ENCODE data around the gene CMPK1.
"Not testable (repeated sequence)": the region's sequence is repeated elsewhere in the genome, so short reads cannot be mapped to it uniquely, and the experiment has no call there.

Gene CMPK1

DNA sequence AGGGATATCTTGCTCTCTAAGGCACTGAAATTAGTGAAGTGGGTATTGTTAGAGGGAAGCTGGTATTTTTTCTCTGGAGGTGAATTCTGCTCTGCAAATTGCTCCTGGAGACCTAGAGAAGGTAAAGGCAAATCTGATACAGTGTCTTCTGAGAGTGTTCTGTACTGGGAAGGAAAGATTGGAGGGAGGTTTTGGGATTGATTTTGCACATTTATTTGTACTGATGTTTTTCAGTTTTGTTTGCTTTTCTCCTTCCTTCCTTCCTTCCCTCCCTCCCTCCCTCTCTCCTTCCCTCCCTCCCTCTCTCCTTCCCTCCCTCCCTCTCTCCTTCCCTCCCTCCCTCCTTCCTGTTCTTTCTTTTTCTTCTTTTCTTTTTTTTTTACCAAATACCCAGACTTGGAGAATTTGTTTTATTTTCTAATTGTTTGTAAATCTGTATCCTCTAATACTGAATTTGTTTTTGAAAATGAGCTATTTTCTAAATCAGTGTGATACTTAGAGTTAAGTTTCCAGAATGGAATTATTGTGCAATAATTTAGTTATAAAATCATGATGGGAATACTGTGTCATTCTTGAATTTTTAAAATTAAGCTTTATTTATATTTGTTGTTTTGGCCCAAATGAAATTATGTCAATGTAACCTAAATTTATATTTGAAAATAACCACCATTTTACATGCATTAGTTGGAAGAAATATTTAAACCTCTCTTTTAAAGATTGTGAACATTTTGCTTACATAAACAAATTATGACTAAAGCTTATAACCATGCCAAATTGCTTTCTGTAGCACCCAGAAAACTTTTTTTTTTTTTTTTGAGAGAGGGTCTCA lies 4.9 kb downstream of the CMPK1 start:
- Histone ChIP-seq H3K9me3 (ENCODE audit: control insufficient read depth in 1 of 2, low read length in 2 of 2) (no peaks in the 10 kb centered on the region), H3K27ac (ENCODE audit: low read length) (no peak overlapping the region), H3K27me3 (ENCODE audit: low read depth, low read length) (no peaks in the 10 kb centered on the region), H3K36me3 (ENCODE audit: control insufficient read depth in 1 of 2, insufficient read depth in 2 of 2, low read length in 2 of 2) (peaks cover 0 to 4% of the 10 kb centered on the region in 2 donors), H3K4me3 (ENCODE audit: low read depth in 1 of 2, low read length in 2 of 2) (no peak overlapping the region), H3K4me1 (ENCODE audit: control insufficient read depth in 1 of 2, insufficient read depth in 2 of 2, low read length in 2 of 2) (peaks cover 0 to 12% of the 10 kb centered on the region in 2 donors)

- H3K27me3 ChIP-seq (ENCODE audit: low read depth, low read length): no peaks in the 10 kb centered on the region
- H3K27ac ChIP-seq (ENCODE audit: low read length): no peak overlapping the region
- H3K4me1 ChIP-seq (ENCODE audit: control insufficient read depth in 1 of 2, insufficient read depth in 2 of 2, low read length in 2 of 2): peaks cover 0 to 6% of the 10 kb centered on the region in 2 donors
- H3K36me3 ChIP-seq (ENCODE audit: control insufficient read depth in 1 of 2, insufficient read depth in 2 of 2, low read length in 2 of 2): no peaks in the 10 kb centered on the region
- H3K4me3 ChIP-seq (ENCODE audit: low read depth in 1 of 2, low read length in 2 of 2): no peak overlapping the region
- no peaks in the 10 kb centered on the region for H3K9me3 ChIP-seq (ENCODE audit: control insufficient read depth in 1 of 2, low read length in 2 of 2)
Measured at GRCh38 chr1:47340227-47340626, 6.6 kb downstream of the CMPK1 start.

DNA sequence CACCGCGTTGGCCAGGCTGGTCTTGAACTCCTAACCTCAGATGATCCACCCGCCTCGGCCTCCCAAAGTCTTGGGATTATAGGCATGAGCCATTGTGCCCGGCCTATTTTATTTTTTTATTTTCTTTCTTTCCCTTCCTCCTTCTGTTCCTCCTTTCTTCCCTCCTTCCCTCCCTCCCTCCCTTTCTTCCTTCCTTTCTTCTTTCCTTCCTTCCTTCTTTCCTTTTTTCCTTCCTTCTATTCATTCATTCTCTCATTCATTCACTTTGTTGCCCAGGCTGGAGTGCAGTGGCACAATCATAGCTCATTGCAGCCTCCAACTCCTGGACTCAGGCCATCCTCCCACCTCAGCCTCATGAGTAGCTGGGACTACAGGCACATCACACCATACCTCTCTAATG lies 13.4 kb downstream of the CMPK1 start:
- H3K4me3 ChIP-seq (ENCODE audit: low read depth in 1 of 2, low read length in 2 of 2); H3K27ac ChIP-seq (ENCODE audit: low read length); H3K36me3 ChIP-seq (ENCODE audit: control insufficient read depth in 1 of 2, insufficient read depth in 2 of 2, low read length in 2 of 2); H3K4me1 ChIP-seq (ENCODE audit: control insufficient read depth in 1 of 2, insufficient read depth in 2 of 2, low read length in 2 of 2); H3K9me3 ChIP-seq (ENCODE audit: control insufficient read depth in 1 of 2, low read length in 2 of 2); H3K27me3 ChIP-seq (ENCODE audit: low read depth, low read length): not testable (repeated sequence)

DNA sequence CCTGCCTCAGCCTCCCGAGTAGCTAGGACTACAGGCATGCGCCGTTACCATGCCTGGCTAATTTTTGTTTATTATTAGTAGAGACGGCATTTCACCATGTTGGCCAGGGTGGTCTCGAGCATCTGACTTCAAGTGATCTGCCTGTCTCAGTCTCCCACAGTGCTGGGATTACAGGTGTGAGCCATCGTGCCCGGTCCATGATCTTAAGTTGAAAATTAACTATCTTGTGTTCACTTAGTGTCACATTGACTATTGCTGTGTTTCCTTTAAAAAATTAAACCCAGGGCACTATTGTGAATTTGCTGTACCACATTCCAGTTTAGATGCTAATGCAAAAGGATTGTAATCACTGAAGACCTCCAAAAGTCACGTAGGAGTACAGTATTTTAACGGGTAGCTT lies 14.1 kb downstream of the CMPK1 start:
- Histone ChIP-seq H3K27ac (ENCODE audit: low read length) (no peak overlapping the region), H3K9me3 (ENCODE audit: control insufficient read depth in 1 of 2, low read length in 2 of 2) (no peaks in the 10 kb centered on the region), H3K4me3 (ENCODE audit: low read depth in 1 of 2, low read length in 2 of 2) (no peak overlapping the region), H3K36me3 (ENCODE audit: control insufficient read depth in 1 of 2, insufficient read depth in 2 of 2, low read length in 2 of 2) (peaks cover 4 to 6% of the 10 kb centered on the region in 2 donors), H3K4me1 (ENCODE audit: control insufficient read depth in 1 of 2, insufficient read depth in 2 of 2, low read length in 2 of 2) (no peaks in the 10 kb centered on the region), H3K27me3 (ENCODE audit: low read depth, low read length) (no peaks in the 10 kb centered on the region)

GRCh38 chr1:47348246-47348645 lies 14.7 kb downstream of the CMPK1 start:
- Histone ChIP-seq H3K4me3 (ENCODE audit: low read depth in 1 of 2, low read length in 2 of 2) (no peak overlapping the region), H3K27me3 (ENCODE audit: low read depth, low read length) (no peaks in the 10 kb centered on the region), H3K36me3 (ENCODE audit: control insufficient read depth in 1 of 2, insufficient read depth in 2 of 2, low read length in 2 of 2) (peaks cover 4 to 6% of the 10 kb centered on the region in 2 donors), H3K4me1 (ENCODE audit: control insufficient read depth in 1 of 2, insufficient read depth in 2 of 2, low read length in 2 of 2) (no peaks in the 10 kb centered on the region), H3K27ac (ENCODE audit: low read length) (no peak overlapping the region), H3K9me3 (ENCODE audit: control insufficient read depth in 1 of 2, low read length in 2 of 2) (no peaks in the 10 kb centered on the region)

GRCh38 chr1:47351305-47351704 lies 17.7 kb downstream of the CMPK1 start:
- peaks cover 4 to 6% of the 10 kb centered on the region in 2 donors for H3K36me3 ChIP-seq (ENCODE audit: control insufficient read depth in 1 of 2, insufficient read depth in 2 of 2, low read length in 2 of 2)
- no peak overlapping the region for H3K4me3 ChIP-seq (ENCODE audit: low read depth in 1 of 2, low read length in 2 of 2)
- no peaks in the 10 kb centered on the region for H3K4me1 ChIP-seq (ENCODE audit: control insufficient read depth in 1 of 2, insufficient read depth in 2 of 2, low read length in 2 of 2)
- H3K27ac ChIP-seq (ENCODE audit: low read length): no peak overlapping the region
- H3K9me3 ChIP-seq (ENCODE audit: control insufficient read depth in 1 of 2, low read length in 2 of 2): no peaks in the 10 kb centered on the region
- H3K27me3 ChIP-seq (ENCODE audit: low read depth, low read length): no peaks in the 10 kb centered on the region

- no peaks in the 10 kb centered on the region for H3K27me3 ChIP-seq (ENCODE audit: low read depth, low read length)
- H3K4me1 ChIP-seq (ENCODE audit: control insufficient read depth in 1 of 2, insufficient read depth in 2 of 2, low read length in 2 of 2): no peaks in the 10 kb centered on the region
- H3K4me3 ChIP-seq (ENCODE audit: low read depth in 1 of 2, low read length in 2 of 2): no peak overlapping the region
- H3K36me3 ChIP-seq (ENCODE audit: control insufficient read depth in 1 of 2, insufficient read depth in 2 of 2, low read length in 2 of 2): peaks cover 0 to 4% of the 10 kb centered on the region in 2 donors
- H3K27ac ChIP-seq (ENCODE audit: low read length): no peak overlapping the region
- no peaks in the 10 kb centered on the region for H3K9me3 ChIP-seq (ENCODE audit: control insufficient read depth in 1 of 2, low read length in 2 of 2)
Measured at GRCh38 chr1:47361380-47361779, 27.8 kb downstream of the CMPK1 start.

- Histone ChIP-seq H3K36me3 (ENCODE audit: control insufficient read depth in 1 of 2, insufficient read depth in 2 of 2, low read length in 2 of 2) (no peaks in the 10 kb centered on the region), H3K27ac (ENCODE audit: low read length) (no peak overlapping the region), H3K27me3 (ENCODE audit: low read depth, low read length) (no peaks in the 10 kb centered on the region), H3K9me3 (ENCODE audit: control insufficient read depth in 1 of 2, low read length in 2 of 2) (no peaks in the 10 kb centered on the region), H3K4me1 (ENCODE audit: control insufficient read depth in 1 of 2, insufficient read depth in 2 of 2, low read length in 2 of 2) (no peaks in the 10 kb centered on the region), H3K4me3 (ENCODE audit: low read depth in 1 of 2, low read length in 2 of 2) (no peak overlapping the region)
Measured at GRCh38 chr1:47362828-47363227, 29.2 kb downstream of the CMPK1 start.

DNA sequence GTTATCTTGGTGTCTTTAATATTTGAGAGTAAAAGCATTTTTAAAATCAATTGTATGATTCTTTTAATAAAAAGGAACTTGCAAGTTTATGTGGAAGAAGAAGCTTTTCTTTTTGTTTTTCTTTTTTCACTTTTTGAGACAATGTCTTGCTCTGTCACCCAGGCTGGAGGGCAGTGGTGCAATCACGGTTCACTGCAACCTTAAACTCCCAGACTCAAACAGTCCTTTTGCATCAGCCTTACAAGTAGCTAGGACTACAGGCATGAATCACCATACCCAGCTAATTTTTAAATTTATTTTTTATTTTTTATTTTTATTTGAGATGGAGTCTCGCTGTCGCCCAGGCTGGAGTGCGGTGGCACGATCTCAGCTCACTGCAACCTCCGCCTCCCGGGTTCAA lies 34.1 kb downstream of the CMPK1 start:
- Histone ChIP-seq H3K27me3 (ENCODE audit: low read depth, low read length) (no peaks in the 10 kb centered on the region), H3K4me1 (ENCODE audit: control insufficient read depth in 1 of 2, insufficient read depth in 2 of 2, low read length in 2 of 2) (no peaks in the 10 kb centered on the region), H3K36me3 (ENCODE audit: control insufficient read depth in 1 of 2, insufficient read depth in 2 of 2, low read length in 2 of 2) (peaks cover 19 to 29% of the 10 kb centered on the region in 2 donors), H3K9me3 (ENCODE audit: control insufficient read depth in 1 of 2, low read length in 2 of 2) (no peaks in the 10 kb centered on the region), H3K4me3 (ENCODE audit: low read depth in 1 of 2, low read length in 2 of 2) (no peak overlapping the region), H3K27ac (ENCODE audit: low read length) (no peak overlapping the region)

- H3K36me3 ChIP-seq (ENCODE audit: control insufficient read depth in 1 of 2, insufficient read depth in 2 of 2, low read length in 2 of 2): peaks cover 38 to 49% of the 10 kb centered on the region in 2 donors
- H3K9me3 ChIP-seq (ENCODE audit: control insufficient read depth in 1 of 2, low read length in 2 of 2): no peaks in the 10 kb centered on the region
- H3K4me1 ChIP-seq (ENCODE audit: control insufficient read depth in 1 of 2, insufficient read depth in 2 of 2, low read length in 2 of 2): no peaks in the 10 kb centered on the region
- H3K27ac ChIP-seq (ENCODE audit: low read length): no peak overlapping the region
- H3K4me3 ChIP-seq (ENCODE audit: low read depth in 1 of 2, low read length in 2 of 2): no peak overlapping the region
- no peaks in the 10 kb centered on the region for H3K27me3 ChIP-seq (ENCODE audit: low read depth, low read length)
Measured at GRCh38 chr1:47371016-47371517, 37.5 kb downstream of the CMPK1 start.

- Histone ChIP-seq H3K4me3 (ENCODE audit: low read depth in 1 of 2, low read length in 2 of 2) (no peak overlapping the region), H3K27ac (ENCODE audit: low read length) (no peak overlapping the region), H3K27me3 (ENCODE audit: low read depth, low read length) (no peaks in the 10 kb centered on the region), H3K36me3 (ENCODE audit: control insufficient read depth in 1 of 2, insufficient read depth in 2 of 2, low read length in 2 of 2) (peaks cover 42 to 53% of the 10 kb centered on the region in 2 donors), H3K9me3 (ENCODE audit: control insufficient read depth in 1 of 2, low read length in 2 of 2) (no peaks in the 10 kb centered on the region), H3K4me1 (ENCODE audit: control insufficient read depth in 1 of 2, insufficient read depth in 2 of 2, low read length in 2 of 2) (no peaks in the 10 kb centered on the region)
Measured at GRCh38 chr1:47374501-47374900, 40.9 kb downstream of the CMPK1 start.

GRCh38 chr1:47378147-47378546 lies 44.6 kb downstream of the CMPK1 start:
- Histone ChIP-seq H3K9me3 (ENCODE audit: control insufficient read depth in 1 of 2, low read length in 2 of 2) (no peaks in the 10 kb centered on the region), H3K27ac (ENCODE audit: low read length) (no peak overlapping the region), H3K4me1 (ENCODE audit: control insufficient read depth in 1 of 2, insufficient read depth in 2 of 2, low read length in 2 of 2) (no peaks in the 10 kb centered on the region), H3K36me3 (ENCODE audit: control insufficient read depth in 1 of 2, insufficient read depth in 2 of 2, low read length in 2 of 2) (peaks cover 32 to 48% of the 10 kb centered on the region in 2 donors), H3K27me3 (ENCODE audit: low read depth, low read length) (no peaks in the 10 kb centered on the region), H3K4me3 (ENCODE audit: low read depth in 1 of 2, low read length in 2 of 2) (no peak overlapping the region)

All from muscle layer of duodenum (tissue), 2 donors.